H1 (cell line): ENCODE data around the gene COTL1. TPM values are rescaled to one million over a fixed set of nuclear protein-coding genes. Genes with fewer than 3 reads are reported as not detected.

Experiments
- POLR2A ChIP-seq, 2 experiments: IDR thresholded peaks; 1 replicate in 1 of 2; 2 replicates in 1 of 2; pipeline ENCODE4 v1.6.1; 2011; ENCODE audit warnings: low read depth in 2 of 2, low read length in 2 of 2, mild to moderate bottlenecking in 2 of 2; ENCODE audit errors: control extremely low read depth in 1 of 2
- polyA plus RNA-seq, 7 experiments: library from polyadenylated mRNA; depleted of rRNA in 3 of 7; stranded (reverse) in 5 of 7; unstranded in 2 of 7; fragments of >200 nt in 5 of 7; fragments of 200-250 nt in 2 of 7; gene quantifications; 1 replicate in 5 of 7; 2 replicates in 1 of 7; 4 replicates in 1 of 7; pipeline versions ENCODE4 v1.2.1 to v1.2.3, GENCODE V29; 2011 to 2013; ENCODE audit warnings: missing spikeins in 2 of 7, mixed read lengths in 2 of 7
- total RNA-seq: library from RNA; stranded (reverse); fragmentation: NEBNext Ultra II Directional; extraction: Animal tissue kit (Norgen Biotek cat#: 25700); gene quantifications from 2 replicates; pipeline ENCODE4 v1.2.1, GENCODE V29; 2021

COTL1 gene
- total and polyA plus RNA-seq, 2 of the 8 experiments (the other 6 are each of a cell fraction or from before 2014, with no cell fraction given) = 59.2 to 183 TPM

DNA sequence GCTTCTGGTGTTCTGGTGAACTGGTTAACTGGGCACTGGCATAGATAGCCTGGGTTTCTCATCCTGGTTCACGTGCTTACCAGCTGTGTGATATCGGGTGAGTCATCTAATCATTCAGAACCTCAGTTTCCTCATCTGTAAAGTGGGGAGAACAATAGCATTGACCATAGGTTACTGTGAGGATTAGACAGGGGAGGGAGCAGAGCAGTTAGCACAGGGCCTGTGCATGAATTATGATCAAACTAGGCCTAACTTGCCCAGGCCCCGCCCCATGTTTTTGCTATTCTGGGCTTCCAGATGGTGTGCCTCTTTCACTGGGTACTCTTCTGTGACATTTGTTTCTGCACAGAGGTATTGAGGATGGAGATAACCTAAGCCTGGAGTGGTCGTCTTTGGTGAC, 25.8 kb upstream of the COTL1 start (continued):
- no peak for TF ChIP-seq POLR2A (IDR thresholded peaks at IDR 0.05; ENCODE audit: control extremely low read depth in 1 of 2, low read depth in 2 of 2, low read length in 2 of 2)
